MCF 10A (cell line): Measurements from ENCODE around the gene PCLAF. TPM values are rescaled to one million over a fixed set of nuclear protein-coding genes. Genes with fewer than 3 reads are reported as not detected.
"Not testable (repeated sequence)": the region's sequence is repeated elsewhere in the genome, so short reads cannot be mapped to it uniquely, and the experiment has no call there.

Source experiments
- BruUV-seq: library from RNA; stranded (reverse); fragments of 400-500 nt; replicated peaks from 2 replicates; lab custom pipeline; 2021; lab: Mats Ljungman, UMichigan
- CTCF ChIA-PET: fragments of 300-600 bp; sonication (Branson Sonifier 250); formaldehyde crosslinking; extraction: SDS; loops from one replicate; lab custom pipeline; 2021; ENCODE audit warnings: antibody characterized with exemption, inconsistent platforms; lab: Yijun Ruan, JAX
- POLR2A ChIA-PET: fragments of 300-600, 350-650 bp; sonication (Branson Sonifier 250); formaldehyde crosslinking; extraction: SDS; loops from one replicate; lab custom pipeline; 2020; ENCODE audit warnings: antibody characterized with exemption, inconsistent platforms; lab: Yijun Ruan, JAX
- DNase-seq: peaks from one replicate; pipeline ENCODE4 v3.0.0-alpha.2; 2018; ENCODE audit not compliant: unreplicated experiment
- H3K27ac Mint-ChIP-seq: one replicate; pipeline ENCODE4 v1.8.0; 2022; ENCODE audit warnings: mild to moderate bottlenecking, low read depth, mixed read lengths; ENCODE audit not compliant: unreplicated experiment
- H3K27me3 Mint-ChIP-seq: one replicate; pipeline ENCODE4 v1.8.0; 2022; ENCODE audit warnings: mixed read lengths; ENCODE audit not compliant: insufficient read depth, unreplicated experiment
- H3K36me3 Mint-ChIP-seq: one replicate; pipeline ENCODE4 v1.8.0; 2022; ENCODE audit warnings: mild to moderate bottlenecking, moderate library complexity, mixed read lengths; ENCODE audit not compliant: insufficient read depth, unreplicated experiment
- H3K4me1 Mint-ChIP-seq: one replicate; pipeline ENCODE4 v1.8.0; 2022; ENCODE audit warnings: mixed read lengths; ENCODE audit not compliant: insufficient read depth, unreplicated experiment
- H3K4me3 Mint-ChIP-seq: one replicate; pipeline ENCODE4 v1.8.0; 2022; ENCODE audit warnings: mild to moderate bottlenecking, moderate library complexity, mixed read lengths; ENCODE audit not compliant: unreplicated experiment
- H3K9me3 Mint-ChIP-seq: one replicate; pipeline ENCODE4 v1.8.0; 2022; ENCODE audit warnings: mixed read lengths; ENCODE audit not compliant: unreplicated experiment
- intact Hi-C: fragments of 100-400 bp; cut with micrococcal nuclease; formaldehyde crosslinking; loops from 2 replicates; pipeline ENCODE4 v1.14.1; 2022
- total RNA-seq: library from RNA; stranded (reverse); gene quantifications from 2 replicates; pipeline ENCODE4 v1.2.3, GENCODE V29; 2022
- TF ChIP-seq, protein P1 (sequence below): fragments of 200-600 bp; IDR thresholded peaks from one replicate; pipeline ENCODE4 v1.8.0; 2022; ENCODE audit warnings: antibody characterized with exemption, mild to moderate bottlenecking; ENCODE audit not compliant: unreplicated experiment

The PCLAF gene
- total RNA-seq, 1 experiment from 2014 or later: 22.2 TPM

DNA sequence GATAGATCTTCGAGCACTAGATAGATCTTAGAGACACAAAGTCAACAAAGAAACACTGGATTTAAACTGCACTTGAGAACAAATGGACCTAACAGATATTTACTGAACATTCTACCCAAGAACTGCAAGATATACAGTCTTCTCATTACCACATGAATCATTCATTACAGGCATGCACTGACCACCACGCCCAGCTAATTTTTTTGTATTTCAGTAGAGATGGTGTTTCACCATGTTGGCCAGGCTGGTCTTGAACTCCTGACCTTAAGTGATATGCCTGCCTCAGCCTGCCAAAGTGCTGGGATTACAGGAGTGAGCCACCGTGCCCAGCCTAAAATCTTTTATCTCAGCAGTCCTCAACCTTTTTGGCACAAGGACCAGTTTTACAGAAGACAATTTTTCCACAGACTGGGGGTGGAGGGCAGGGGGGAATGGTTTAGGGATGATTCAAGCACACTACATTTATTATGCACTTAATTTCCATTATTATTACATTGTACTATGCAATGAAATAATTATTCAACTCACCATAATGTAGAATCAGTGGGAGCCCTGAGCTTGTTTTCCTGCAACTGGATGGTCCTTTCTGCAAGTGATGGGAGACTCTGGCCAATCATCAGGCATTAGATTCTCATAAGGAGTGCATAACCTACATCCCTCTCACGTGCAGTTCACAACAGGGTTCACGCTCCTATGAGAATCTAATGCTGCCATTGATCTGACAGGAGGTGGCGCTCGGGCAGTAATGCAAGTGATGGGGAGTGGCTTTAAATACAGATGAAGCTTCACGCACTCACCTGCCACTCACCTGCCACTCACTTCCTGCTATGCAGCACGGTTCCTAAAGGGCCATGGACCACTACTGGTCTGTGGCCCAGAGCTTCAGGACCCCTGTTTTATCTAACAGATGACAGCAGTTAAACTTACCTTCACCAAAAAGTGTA lies 47.0 kb downstream of the PCLAF start:
- ChIA-PET POLR2A (interaction anchor here (0.6 to 1.9 kb wide), 5 partner anchors 9 to 697 kb away, joined by 3 to 6 read pairs (median 3); no protein-coding TSS in a partner anchor), CTCF (interaction anchor here (0.7 kb wide), 1 partner anchor 34 kb away, joined by 3 read pairs; no protein-coding TSS in a partner anchor)
- H3K9me3 Mint-ChIP-seq: no peaks in the 10 kb centered on the region
- no peak overlapping the region for H3K27ac Mint-ChIP-seq
- H3K4me1 Mint-ChIP-seq: peaks cover 11% of the 10 kb centered on the region
- intact Hi-C loops: no loop called here
- TF ChIP-seq, protein P1, sequence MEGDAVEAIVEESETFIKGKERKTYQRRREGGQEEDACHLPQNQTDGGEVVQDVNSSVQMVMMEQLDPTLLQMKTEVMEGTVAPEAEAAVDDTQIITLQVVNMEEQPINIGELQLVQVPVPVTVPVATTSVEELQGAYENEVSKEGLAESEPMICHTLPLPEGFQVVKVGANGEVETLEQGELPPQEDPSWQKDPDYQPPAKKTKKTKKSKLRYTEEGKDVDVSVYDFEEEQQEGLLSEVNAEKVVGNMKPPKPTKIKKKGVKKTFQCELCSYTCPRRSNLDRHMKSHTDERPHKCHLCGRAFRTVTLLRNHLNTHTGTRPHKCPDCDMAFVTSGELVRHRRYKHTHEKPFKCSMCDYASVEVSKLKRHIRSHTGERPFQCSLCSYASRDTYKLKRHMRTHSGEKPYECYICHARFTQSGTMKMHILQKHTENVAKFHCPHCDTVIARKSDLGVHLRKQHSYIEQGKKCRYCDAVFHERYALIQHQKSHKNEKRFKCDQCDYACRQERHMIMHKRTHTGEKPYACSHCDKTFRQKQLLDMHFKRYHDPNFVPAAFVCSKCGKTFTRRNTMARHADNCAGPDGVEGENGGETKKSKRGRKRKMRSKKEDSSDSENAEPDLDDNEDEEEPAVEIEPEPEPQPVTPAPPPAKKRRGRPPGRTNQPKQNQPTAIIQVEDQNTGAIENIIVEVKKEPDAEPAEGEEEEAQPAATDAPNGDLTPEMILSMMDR: no peak
- H3K36me3 Mint-ChIP-seq: no peaks in the 10 kb centered on the region
- no peak overlapping the region for H3K4me3 Mint-ChIP-seq
- no TSS peak for BruUV-seq
- H3K27me3 Mint-ChIP-seq: no peaks in the 10 kb centered on the region
- DNase-seq: no peak

DNA sequence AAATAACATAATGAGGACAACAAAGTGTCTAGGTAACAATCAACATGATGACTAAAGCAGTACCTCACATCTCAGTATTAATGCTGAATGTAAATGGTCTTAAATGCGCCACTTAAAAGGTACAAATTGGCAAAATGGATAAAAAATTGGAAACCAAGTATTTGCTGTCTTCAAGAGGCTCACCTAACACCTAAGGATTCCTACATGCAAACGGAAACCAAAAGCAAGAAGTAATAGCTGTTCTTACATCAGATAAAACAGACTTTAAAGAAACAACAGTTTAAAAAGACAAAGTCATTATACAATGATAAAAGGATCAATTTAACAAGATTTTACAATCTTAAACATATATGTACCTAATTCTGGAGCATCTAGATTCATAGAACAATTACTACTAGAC lies 47.7 kb downstream of the PCLAF start:
- Mint-ChIP-seq H3K36me3 (no peaks in the 10 kb centered on the region), H3K4me1 (peaks cover 11% of the 10 kb centered on the region), H3K27ac (no peak overlapping the region), H3K27me3 (no peaks in the 10 kb centered on the region), H3K4me3 (no peak overlapping the region), H3K9me3 (no peaks in the 10 kb centered on the region)
- ChIA-PET POLR2A (interaction anchor here (1.7 kb wide), 1 partner anchor 8 kb away, joined by 6 read pairs; no protein-coding TSS in a partner anchor), CTCF (no interaction called here)
- no TSS peak for BruUV-seq
- intact Hi-C loops: no loop called here
- DNase-seq: no peak
- TF ChIP-seq, protein P1: no peak

DNA sequence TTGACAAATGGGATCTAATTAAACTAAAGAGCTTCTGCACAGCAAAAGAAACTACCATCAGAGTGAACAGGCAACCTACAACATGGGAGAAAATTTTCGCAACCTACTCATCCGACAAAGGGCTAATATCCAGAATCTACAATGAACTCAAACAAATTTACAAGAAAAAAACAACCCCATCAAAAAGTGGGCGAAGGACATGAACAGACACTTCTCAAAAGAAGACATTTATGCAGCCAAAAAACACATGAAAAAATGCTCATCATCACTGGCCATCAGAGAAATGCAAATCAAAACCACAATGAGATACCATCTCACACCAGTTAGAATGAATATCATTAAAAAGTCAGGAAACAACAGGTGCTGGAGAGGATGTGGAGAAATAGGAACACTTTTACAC lies 49.6 kb downstream of the PCLAF start:
- intact Hi-C loops, DNase-seq, H3K27ac Mint-ChIP-seq, POLR2A ChIA-PET, H3K9me3 Mint-ChIP-seq, H3K27me3 Mint-ChIP-seq, H3K36me3 Mint-ChIP-seq, H3K4me3 Mint-ChIP-seq, BruUV-seq, CTCF ChIA-PET: not testable (repeated sequence)
- peaks cover 11% of the 10 kb centered on the region for H3K4me1 Mint-ChIP-seq

GRCh38 chr15:64326975-64327374 lies 54.3 kb downstream of the PCLAF start:
- H3K4me3 Mint-ChIP-seq, DNase-seq, H3K4me1 Mint-ChIP-seq, H3K27me3 Mint-ChIP-seq, BruUV-seq, POLR2A ChIA-PET, intact Hi-C loops, H3K27ac Mint-ChIP-seq, H3K9me3 Mint-ChIP-seq: not testable (repeated sequence)
- CTCF ChIA-PET: interaction anchor here (0.6 kb wide), 1 partner anchor 944 kb away, joined by 4 read pairs; no protein-coding TSS in a partner anchor
- peaks cover 15% of the 10 kb centered on the region for H3K36me3 Mint-ChIP-seq

- BruUV-seq: not testable (repeated sequence)
These were observed 54.8 kb downstream of the PCLAF start for GRCh38 chr15:64326458-64326857.

More at GRCh38 chr15:64326458-64326857, 54.8 kb downstream of the PCLAF start:
- intact Hi-C loops, H3K9me3 Mint-ChIP-seq, H3K27ac Mint-ChIP-seq, H3K4me3 Mint-ChIP-seq, H3K4me1 Mint-ChIP-seq, DNase-seq, H3K27me3 Mint-ChIP-seq: not testable (repeated sequence)
- CTCF ChIA-PET: interaction anchor here (0.6 kb wide), 1 partner anchor 944 kb away, joined by 4 read pairs; no protein-coding TSS in a partner anchor
- H3K36me3 Mint-ChIP-seq: peaks cover 15% of the 10 kb centered on the region
- POLR2A ChIA-PET: interaction anchor here (1.6 kb wide), 1 partner anchor 8 kb away, joined by 6 read pairs; no protein-coding TSS in a partner anchor
